ENCODE data around the gene FCGBP.

FCGBP gene

DNA sequence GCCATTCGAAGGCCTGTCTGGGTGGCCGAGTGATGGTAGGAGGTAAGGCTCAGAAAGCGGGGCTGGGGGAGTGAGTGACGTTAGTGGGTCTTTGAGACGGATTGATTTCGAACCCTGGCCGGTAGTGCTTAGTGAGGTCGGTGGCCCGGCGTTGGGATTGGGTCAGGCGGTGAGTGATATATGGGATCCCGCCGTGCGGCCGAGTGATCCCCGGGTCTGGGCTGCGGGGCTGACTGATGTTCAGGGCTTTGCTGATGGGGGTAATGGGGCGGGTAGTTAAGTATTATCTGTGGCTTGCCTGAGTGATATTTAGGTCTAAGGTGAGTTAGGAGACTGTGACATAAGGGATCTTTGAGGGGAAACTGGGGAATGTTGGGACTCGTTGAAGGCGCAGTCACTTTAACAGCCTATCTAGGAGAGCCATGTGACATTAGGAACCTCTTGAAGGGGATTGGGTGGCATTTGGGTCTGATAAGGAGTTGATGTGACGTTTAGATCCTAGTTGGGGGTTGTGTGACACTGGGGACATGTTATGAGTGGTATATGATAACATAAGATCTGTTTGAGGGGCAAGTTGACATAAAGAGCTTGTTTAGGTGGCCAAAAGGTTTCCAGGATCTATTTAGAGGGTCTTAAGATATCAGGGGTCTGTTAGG is 37.1 kb upstream of the FCGBP start:
- TF ChIP-seq SIN3A (IDR thresholded peaks at IDR 0.05; ENCODE audit: borderline replicate concordance, insufficient read depth, low read length), result 0 out of 2 replicates have a peak, but pooled peaks have one; percentile 2
- TF ChIP-seq, protein P1, sequence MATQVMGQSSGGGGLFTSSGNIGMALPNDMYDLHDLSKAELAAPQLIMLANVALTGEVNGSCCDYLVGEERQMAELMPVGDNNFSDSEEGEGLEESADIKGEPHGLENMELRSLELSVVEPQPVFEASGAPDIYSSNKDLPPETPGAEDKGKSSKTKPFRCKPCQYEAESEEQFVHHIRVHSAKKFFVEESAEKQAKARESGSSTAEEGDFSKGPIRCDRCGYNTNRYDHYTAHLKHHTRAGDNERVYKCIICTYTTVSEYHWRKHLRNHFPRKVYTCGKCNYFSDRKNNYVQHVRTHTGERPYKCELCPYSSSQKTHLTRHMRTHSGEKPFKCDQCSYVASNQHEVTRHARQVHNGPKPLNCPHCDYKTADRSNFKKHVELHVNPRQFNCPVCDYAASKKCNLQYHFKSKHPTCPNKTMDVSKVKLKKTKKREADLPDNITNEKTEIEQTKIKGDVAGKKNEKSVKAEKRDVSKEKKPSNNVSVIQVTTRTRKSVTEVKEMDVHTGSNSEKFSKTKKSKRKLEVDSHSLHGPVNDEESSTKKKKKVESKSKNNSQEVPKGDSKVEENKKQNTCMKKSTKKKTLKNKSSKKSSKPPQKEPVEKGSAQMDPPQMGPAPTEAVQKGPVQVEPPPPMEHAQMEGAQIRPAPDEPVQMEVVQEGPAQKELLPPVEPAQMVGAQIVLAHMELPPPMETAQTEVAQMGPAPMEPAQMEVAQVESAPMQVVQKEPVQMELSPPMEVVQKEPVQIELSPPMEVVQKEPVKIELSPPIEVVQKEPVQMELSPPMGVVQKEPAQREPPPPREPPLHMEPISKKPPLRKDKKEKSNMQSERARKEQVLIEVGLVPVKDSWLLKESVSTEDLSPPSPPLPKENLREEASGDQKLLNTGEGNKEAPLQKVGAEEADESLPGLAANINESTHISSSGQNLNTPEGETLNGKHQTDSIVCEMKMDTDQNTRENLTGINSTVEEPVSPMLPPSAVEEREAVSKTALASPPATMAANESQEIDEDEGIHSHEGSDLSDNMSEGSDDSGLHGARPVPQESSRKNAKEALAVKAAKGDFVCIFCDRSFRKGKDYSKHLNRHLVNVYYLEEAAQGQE (IDR thresholded peaks at IDR 0.05; ENCODE audit: insufficient read depth in 1 of 2, low read depth in 2 of 2, low read length in 2 of 2), result no peak

DNA sequence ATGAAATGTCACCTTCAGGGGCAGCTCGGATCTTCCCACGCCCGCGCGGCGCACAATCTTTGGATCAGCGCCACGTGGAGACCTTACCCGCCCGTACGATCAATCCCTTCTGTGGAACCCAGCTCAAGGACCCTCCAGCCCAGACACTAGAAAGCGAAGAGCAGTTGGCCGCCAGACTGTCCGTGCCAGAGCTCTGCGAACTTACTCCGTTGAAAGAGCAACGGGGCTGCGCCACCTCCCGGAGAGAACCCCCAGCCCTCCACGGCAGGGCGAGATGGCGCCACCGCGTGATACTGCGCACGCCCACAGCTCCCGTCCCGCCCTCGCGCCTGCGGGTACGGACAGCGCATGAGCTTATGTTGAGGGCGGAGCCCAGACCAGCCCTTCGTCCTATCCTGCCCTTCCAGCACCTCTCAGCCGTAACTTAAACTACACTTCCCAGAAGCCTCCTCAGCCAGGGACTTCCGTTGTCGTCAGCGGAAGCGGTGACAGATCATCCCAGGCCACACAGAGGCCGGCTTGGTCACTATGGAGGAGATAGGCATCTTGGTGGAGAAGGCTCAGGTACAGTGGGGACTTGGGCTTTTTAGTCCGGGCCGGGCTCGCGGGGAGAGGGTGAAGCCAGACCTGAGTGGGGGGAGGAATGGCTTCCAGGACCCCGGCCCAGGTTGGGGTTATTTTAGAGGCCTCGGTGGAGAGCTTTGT is 36.4 kb upstream of the FCGBP start, which contains the start of gene PSMC4:
TSS of gene PSMC4 (plus strand) at position 491 of the 705 bp plus-strand sequence. CDS start at position 529, 38 bp downstream.
- TF ChIP-seq FOXP2 (optimal IDR thresholded peaks at IDR 0.05; ENCODE audit: borderline replicate concordance, extremely low read depth, extremely low read length, insufficient read depth), result peak; percentile 93
- peak; percentile 93 for TF ChIP-seq POLR2AphosphoS5 (IDR thresholded peaks at IDR 0.05; ENCODE audit: low read depth, low read length)
- TF ChIP-seq SIN3A (IDR thresholded peaks at IDR 0.05; ENCODE audit: borderline replicate concordance, insufficient read depth, low read length), result peak; percentile 83; the same call in 1 of the 2 replicates
- peak; percentile 91; the same call in 1 of the 2 replicates for TF ChIP-seq TAF1 (IDR thresholded peaks at IDR 0.05; ENCODE audit: borderline replicate concordance, insufficient read depth, low read length)
- TF ChIP-seq, protein P1 (IDR thresholded peaks at IDR 0.05; ENCODE audit: insufficient read depth in 1 of 2, low read depth in 2 of 2, low read length in 2 of 2), result peak in 1 of 2 experiments; percentile 10; a peak in 2 of 4 replicates

GRCh38 chr19:39970425-39970674 is 35.9 kb upstream of the FCGBP start:
- TF ChIP-seq TAF1 (IDR thresholded peaks at IDR 0.05; ENCODE audit: borderline replicate concordance, insufficient read depth, low read length), result no peak
- TF ChIP-seq, protein P1 (IDR thresholded peaks at IDR 0.05; ENCODE audit: insufficient read depth in 1 of 2, low read depth in 2 of 2, low read length in 2 of 2), result no peak
- no peak for TF ChIP-seq FOXP2 (optimal IDR thresholded peaks at IDR 0.05; ENCODE audit: borderline replicate concordance, extremely low read depth, extremely low read length, insufficient read depth)
- no peak for TF ChIP-seq POLR2AphosphoS5 (IDR thresholded peaks at IDR 0.05; ENCODE audit: low read depth, low read length)
- TF ChIP-seq SIN3A (IDR thresholded peaks at IDR 0.05; ENCODE audit: borderline replicate concordance, insufficient read depth, low read length), result no peak

- TF ChIP-seq FOXP2 (optimal IDR thresholded peaks at IDR 0.05; ENCODE audit: borderline replicate concordance, extremely low read depth, extremely low read length, insufficient read depth) (no peak), TAF1 (IDR thresholded peaks at IDR 0.05; ENCODE audit: borderline replicate concordance, insufficient read depth, low read length) (no peak), POLR2AphosphoS5 (IDR thresholded peaks at IDR 0.05; ENCODE audit: low read depth, low read length) (no peak)
- TF ChIP-seq, protein P1 (IDR thresholded peaks at IDR 0.05; ENCODE audit: insufficient read depth in 1 of 2, low read depth in 2 of 2, low read length in 2 of 2), result no peak
Observed at GRCh38 chr19:39969681-39970424, 35.4 kb upstream of the FCGBP start.

Measured in PFSK-1 (cell line).